ENCODE data around the gene MIDN. TPM values are rescaled to one million over a fixed set of nuclear protein-coding genes. Genes with fewer than 3 reads are reported as not detected.

The MIDN gene
- total RNA-seq, 4 donors from 2014 or later, result 89.0 to 153 (median 105) TPM

DNA sequence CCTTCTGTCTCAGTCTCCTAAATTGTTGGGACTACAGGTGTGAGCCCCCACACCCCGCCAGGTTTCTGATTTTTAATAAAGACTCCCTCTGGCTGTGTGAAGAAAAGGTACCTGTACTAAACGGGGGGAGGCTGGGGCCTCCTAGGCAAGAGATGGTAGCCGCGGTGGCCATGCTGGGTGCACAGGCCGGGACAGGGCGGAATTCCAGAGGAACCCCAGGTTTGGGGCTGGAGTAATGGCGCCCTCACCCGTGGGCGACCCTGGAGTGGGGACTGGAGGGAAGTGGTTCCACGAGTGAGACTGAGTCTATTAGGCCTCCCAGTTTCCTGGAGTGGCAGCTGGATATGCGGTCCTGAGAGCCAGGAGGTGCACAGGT, 9.0 kb upstream of the MIDN start:
- H3K36me3 ChIP-seq, result no peaks in the 10 kb centered on the region
- peaks cover 7% of the 10 kb centered on the region for H3K27me3 ChIP-seq
- H3K4me3 ChIP-seq, result no peak overlapping the region
- WGBS, result 82% methylated on average over 9 of the region's 11 CpGs
- TF ChIP-seq POLR2AphosphoS5 (IDR thresholded peaks at IDR 0.05), result no peak
- TF ChIP-seq EP300 (IDR thresholded peaks at IDR 0.05), result no peak
- no peak for TF ChIP-seq POLR2A (IDR thresholded peaks at IDR 0.05)
- no peak for TF ChIP-seq CTCF (IDR thresholded peaks at IDR 0.05)
- no peaks in the 10 kb centered on the region for H3K9me3 ChIP-seq
- no peak for DNase-seq (ENCODE audit: low spot score in 2 of 2)
- peak overlapping the region; percentile 83 for H3K27ac ChIP-seq
- peaks cover 73% of the 10 kb centered on the region for H3K4me1 ChIP-seq

GRCh38 chr19:1239796-1240737, 8.3 kb upstream of the MIDN start:
- DNase-seq (ENCODE audit: low spot score in 2 of 2), result peak; percentile 91 to 93
- H3K27me3 ChIP-seq, result peaks cover 7% of the 10 kb centered on the region
- H3K4me1 ChIP-seq, result peaks cover 80% of the 10 kb centered on the region
- peak overlapping the region; percentile 83 for H3K27ac ChIP-seq
- no peaks in the 10 kb centered on the region for H3K9me3 ChIP-seq
- peak overlapping the region; percentile 97 for H3K4me3 ChIP-seq
- WGBS, result 0% methylated on average over 17 of the region's 84 CpGs
- peak; percentile 94 to 96 for TF ChIP-seq CTCF (IDR thresholded peaks at IDR 0.05)
- TF ChIP-seq POLR2AphosphoS5 (IDR thresholded peaks at IDR 0.05), result no peak
- no peak for TF ChIP-seq EP300 (IDR thresholded peaks at IDR 0.05)
- TF ChIP-seq POLR2A (IDR thresholded peaks at IDR 0.05), result peak in 1 of 2 donors; percentile 15
- H3K36me3 ChIP-seq, result no peaks in the 10 kb centered on the region

DNA sequence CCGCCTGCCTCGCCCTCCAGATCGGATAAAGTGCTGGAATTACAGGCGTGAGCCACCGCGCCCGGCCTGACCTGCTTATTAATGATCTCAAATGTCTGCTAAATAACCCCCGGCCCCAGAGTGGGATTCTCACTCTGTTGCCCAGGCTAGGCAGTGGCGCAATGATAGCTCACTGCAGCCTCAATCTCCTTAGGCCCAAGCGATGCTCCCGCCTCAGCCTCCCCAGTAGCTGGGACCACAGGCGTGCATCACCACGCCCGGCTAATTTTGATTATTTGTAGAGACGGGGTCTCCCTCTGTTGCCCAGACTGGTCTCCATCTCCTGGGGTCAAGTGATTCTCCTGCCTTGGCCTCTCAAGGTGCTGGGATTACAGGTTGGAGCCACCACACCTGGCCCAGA, 7.5 kb upstream of the MIDN start:
- Histone ChIP-seq H3K4me3 (peak overlapping the region; percentile 97), H3K9me3 (no peaks in the 10 kb centered on the region), H3K36me3 (no peaks in the 10 kb centered on the region), H3K4me1 (peaks cover 88% of the 10 kb centered on the region), H3K27me3 (peaks cover 7% of the 10 kb centered on the region), H3K27ac (no peak overlapping the region)
- WGBS, result 41% methylated on average over 11 of the region's 15 CpGs
- TF ChIP-seq POLR2AphosphoS5 (IDR thresholded peaks at IDR 0.05) (no peak), EP300 (IDR thresholded peaks at IDR 0.05) (no peak), CTCF (IDR thresholded peaks at IDR 0.05) (no peak), POLR2A (IDR thresholded peaks at IDR 0.05) (no peak)
- no peak for DNase-seq (ENCODE audit: low spot score in 2 of 2)

DNA sequence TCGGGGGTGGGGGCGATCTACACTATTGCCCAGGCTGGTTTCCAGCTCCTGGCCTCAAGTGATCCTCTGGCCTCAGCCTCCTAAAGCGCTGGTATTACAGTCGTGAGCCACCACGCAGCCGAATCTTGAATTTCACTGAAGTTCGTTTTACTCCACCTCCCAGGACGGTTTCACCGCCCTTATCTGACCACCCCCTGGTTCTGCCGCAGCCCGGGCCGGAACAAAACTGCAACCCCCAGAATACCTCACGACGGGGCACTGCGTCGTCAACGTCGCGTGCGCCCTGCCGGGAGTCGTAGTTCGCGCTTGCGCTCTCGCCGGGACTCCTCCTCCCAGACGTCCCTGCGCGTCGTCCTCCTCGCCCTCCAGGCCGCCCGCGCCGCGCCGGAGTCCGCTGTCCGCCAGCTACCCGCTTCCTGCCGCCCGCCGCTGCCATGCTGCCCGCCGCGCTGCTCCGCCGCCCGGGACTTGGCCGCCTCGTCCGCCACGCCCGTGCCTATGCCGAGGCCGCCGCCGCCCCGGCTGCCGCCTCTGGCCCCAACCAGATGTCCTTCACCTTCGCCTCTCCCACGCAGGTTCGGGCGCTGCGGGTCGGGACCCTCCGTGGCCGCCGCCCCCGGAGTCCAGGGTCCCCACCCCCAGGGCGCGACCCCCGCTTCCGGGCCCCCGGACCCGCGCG, 6.8 kb upstream of the MIDN start, which contains the start of gene ATP5F1D:
TSS of gene ATP5F1D (plus strand) at position 335 of the 679 bp plus-strand sequence. CDS start at position 435, 100 bp downstream.
- H3K4me1 ChIP-seq, result peaks cover 88% of the 10 kb centered on the region

More for the DNA sequence above, 6.8 kb upstream of the MIDN start, which contains the start of gene ATP5F1D:
- Histone ChIP-seq H3K27ac (peak within 1 kb of the TSS; percentile 91), H3K36me3 (no peaks in the 10 kb centered on the region), H3K27me3 (peaks cover 7% of the 10 kb centered on the region), H3K4me3 (peak within 1 kb of the TSS; percentile 97), H3K9me3 (no peaks in the 10 kb centered on the region)
- WGBS, result under 1% methylated on average over 21 of the region's 79 CpGs
- peak; percentile 95 to 98 for DNase-seq (ENCODE audit: low spot score in 2 of 2)
- TF ChIP-seq POLR2AphosphoS5 (IDR thresholded peaks at IDR 0.05), result peak in 1 of 3 donors; percentile 45
- TF ChIP-seq CTCF (IDR thresholded peaks at IDR 0.05), result no peak
- TF ChIP-seq EP300 (IDR thresholded peaks at IDR 0.05), result no peak
- TF ChIP-seq POLR2A (IDR thresholded peaks at IDR 0.05), result peak; percentile 33 to 38

Data from suprapubic skin (tissue), 4 donors.